K562 treated with DMSO at 1 percent for 4 hours (cell line): Measurements from ENCODE around the gene IL10. TPM values are rescaled to one million over a fixed set of nuclear protein-coding genes. Genes with fewer than 3 reads are reported as not detected.

Experiments
- total RNA-seq: library from RNA; unstranded; fragments of 300-600 nt; gene quantifications from 2 replicates; pipeline ENCODE4 v1.2.3, GENCODE V29; 2022; ENCODE audit not compliant: insufficient read depth

IL10 gene
- not detected in 2 replicates for total RNA-seq

GRCh38 chr1:206772243-206772937 lies at the start of gene IL10:
Gene IL10, minus strand, starts transcription at chr1:206772494. Its CDS starts 59 bp downstream, at chr1:206772435.

GRCh38 chr1:206770531-206771337 lies 1.6 kb downstream of the IL10 start, which contains the start of gene IL19:
Gene IL19, plus strand, starts transcription at chr1:206770773. Its CDS starts 65,890 bp downstream, at chr1:206836663.

Other genes starting within 250 kb of the IL10 start
- 96.2 and 97.3 TPM in 2 replicates for gene EIF2D, start 160.0 kb downstream of the IL10 start, total RNA-seq
- 18.6 and 21.7 TPM in 2 replicates for gene DYRK3, start 137.0 kb downstream of the IL10 start, total RNA-seq
- gene MAPKAPK2, start 87.6 kb downstream of the IL10 start, total RNA-seq, result 93.1 and 108 TPM in 2 replicates
- gene IL19, start 1.7 kb downstream of the IL10 start, total RNA-seq, result not detected in 2 replicates
- gene IL20, start 93.1 kb upstream of the IL10 start, total RNA-seq, result not detected in 2 replicates
- gene IL24, start 124.9 kb upstream of the IL10 start, total RNA-seq, result not detected in 2 replicates
- not detected in 2 replicates for gene FCMR, start 149.4 kb upstream of the IL10 start, total RNA-seq
- gene PIGR, start 174.0 kb upstream of the IL10 start, total RNA-seq, result 0.13 TPM in 1 of 2 replicates, not detected in the other
- not detected in 2 replicates for gene FCAMR, start 198.0 kb upstream of the IL10 start, total RNA-seq